Neural progenitor cell (in vitro differentiated cells): ENCODE measurements around the gene RHOG. TPM values are rescaled to one million over a fixed set of nuclear protein-coding genes. Genes with fewer than 3 reads are reported as not detected.

Source experiments
- DNase-seq: peaks from one replicate; pipeline ENCODE4 v3.0.0-alpha.2; 2016; ENCODE audit warnings: low spot score
- H2AFZ ChIP-seq: fragments of 200-600 bp; sonication (generic); replicated peaks from 2 replicates; pipeline ENCODE4 v1.6.1; 2016; ENCODE audit warnings: antibody characterized with exemption
- H3F3A ChIP-seq: fragments of 200-600 bp; sonication (generic); 2 replicates; pipeline ENCODE4 v1.6.1; 2016; ENCODE audit warnings: antibody characterized with exemption, low read depth
- H3K27ac ChIP-seq: fragments of 200-600 bp; sonication (generic); 2 replicates; pipeline ENCODE4 v1.5.1; 2016; ENCODE audit warnings: mild to moderate bottlenecking
- H3K27me3 ChIP-seq: fragments of 200-600 bp; sonication (generic); 2 replicates; pipeline ENCODE4 v1.6.1; 2016; ENCODE audit warnings: mild to moderate bottlenecking, moderate library complexity
- H3K36me3 ChIP-seq: fragments of 200-600 bp; sonication (generic); 2 replicates; pipeline ENCODE4 v1.5.1; 2016
- H3K4me1 ChIP-seq: fragments of 200-600 bp; sonication (generic); 2 replicates; pipeline ENCODE4 v1.6.1; 2016; ENCODE audit warnings: mixed run types
- H3K4me2 ChIP-seq: fragments of 200-600 bp; sonication (generic); 2 replicates; pipeline ENCODE4 v1.6.1; 2016
- H3K4me3 ChIP-seq: fragments of 200-600 bp; sonication (generic); 2 replicates; pipeline ENCODE4 v1.5.1; 2016
- H3K79me2 ChIP-seq: fragments of 200-600 bp; sonication (generic); 2 replicates; pipeline ENCODE4 v1.6.1; 2016; ENCODE audit warnings: low read depth
- H3K9ac ChIP-seq: fragments of 200-600 bp; sonication (generic); 2 replicates; pipeline ENCODE4 v1.6.1; 2016
- H3K9me3 ChIP-seq: fragments of 200-600 bp; sonication (generic); 2 replicates; pipeline ENCODE4 v1.5.1; 2016; ENCODE audit warnings: low read depth
- H4K20me1 ChIP-seq: fragments of 200-600 bp; sonication (generic); 2 replicates; pipeline ENCODE4 v1.6.1; 2016; ENCODE audit warnings: low read depth
- H3K27ac Mint-ChIP-seq: 3 replicates; pipeline ENCODE4 v1.8.0; 2021; ENCODE audit warnings: mixed read lengths
- H3K27me3 Mint-ChIP-seq: 2 replicates; pipeline ENCODE4 v1.8.0; 2022; ENCODE audit warnings: low read depth, mild to moderate bottlenecking, inconsistent platforms, moderate library complexity, mixed read lengths; ENCODE audit not compliant: insufficient read depth
- H3K36me3 Mint-ChIP-seq: 3 replicates; pipeline ENCODE4 v1.8.0; 2021; ENCODE audit warnings: mixed read lengths
- H3K4me1 Mint-ChIP-seq: 3 replicates; pipeline ENCODE4 v1.8.0; 2021; ENCODE audit warnings: mixed read lengths
- H3K4me3 Mint-ChIP-seq: 3 replicates; pipeline ENCODE4 v1.8.0; 2021; ENCODE audit warnings: mild to moderate bottlenecking, moderate library complexity, mixed read lengths
- H3K9me3 Mint-ChIP-seq: 3 replicates; pipeline ENCODE4 v1.8.0; 2020; ENCODE audit warnings: mixed read lengths
- CTCF ChIP-seq: fragments of 200-600 bp; sonication (generic); IDR thresholded peaks from 2 replicates; pipeline ENCODE4 v1.5.1; 2017; ENCODE audit warnings: antibody characterized with exemption, mild to moderate bottlenecking
- EZH2 ChIP-seq: fragments of 200-600 bp; sonication (generic); IDR thresholded peaks from 2 replicates; pipeline ENCODE4 v1.6.1; 2017; ENCODE audit warnings: antibody characterized with exemption, mild to moderate bottlenecking, moderate library complexity
- EZH2phosphoT487 ChIP-seq: fragments of 200-600 bp; sonication (generic); IDR thresholded peaks from 2 replicates; pipeline ENCODE4 v1.6.1; 2017; ENCODE audit warnings: antibody characterized with exemption
- total RNA-seq: library from RNA; depleted of rRNA; stranded (reverse); fragments of >200 nt; gene quantifications from 2 replicates; pipeline ENCODE4 v1.2.3, GENCODE V29; 2015; ENCODE audit warnings: low replicate concordance

Gene RHOG
- total RNA-seq, 1 donor from 2014 or later: 5.9 TPM

- peaks cover 5% of the 10 kb centered on the region for H3K27me3 Mint-ChIP-seq
- Histone ChIP-seq H3F3A (no peaks in the 10 kb centered on the region), H3K9me3 (no peaks in the 10 kb centered on the region), H4K20me1 (no peaks in the 10 kb centered on the region), H3K27me3 (no peaks in the 10 kb centered on the region), H3K36me3 (no peaks in the 10 kb centered on the region), H3K4me3 (no peak overlapping the region), H3K9ac (no peak overlapping the region), H3K4me2 (no peak overlapping the region), H3K4me1 (no peaks in the 10 kb centered on the region), H3K79me2 (no peaks in the 10 kb centered on the region), H2AFZ (no peak overlapping the region), H3K27ac (no peak overlapping the region)
- DNase-seq: no peak
- H3K36me3 Mint-ChIP-seq: no peaks in the 10 kb centered on the region
- H3K4me3 Mint-ChIP-seq: no peak overlapping the region
- no peaks in the 10 kb centered on the region for H3K9me3 Mint-ChIP-seq
- H3K27ac Mint-ChIP-seq: no peak overlapping the region
- TF ChIP-seq EZH2phosphoT487 (no peak), EZH2 (no peak), CTCF (no peak)
- H3K4me1 Mint-ChIP-seq: peaks cover under 1% of the 10 kb centered on the region
These were observed 45.1 kb upstream of the RHOG start for GRCh38 chr11:3885855-3886254.

DNA sequence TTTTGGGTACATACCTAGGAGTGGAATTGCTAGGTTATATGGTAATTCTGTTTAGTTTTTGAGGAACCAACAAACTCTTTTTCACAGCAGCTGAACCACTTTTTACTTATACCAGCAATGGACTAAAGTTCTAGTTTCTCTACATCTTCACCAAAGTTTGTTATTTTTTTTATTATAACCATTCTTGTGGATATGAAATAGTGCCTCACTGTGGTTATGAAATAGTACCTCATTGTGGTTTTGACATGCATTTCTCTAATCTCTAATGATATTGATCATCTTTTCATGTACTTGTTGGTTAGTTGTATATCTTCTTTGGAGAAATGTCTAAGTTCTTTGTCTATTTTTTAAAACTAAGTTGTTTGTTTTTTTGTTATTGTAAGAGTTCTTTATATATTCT lies 41.9 kb upstream of the RHOG start:
- Histone ChIP-seq H3K36me3 (no peaks in the 10 kb centered on the region), H3K27me3 (no peaks in the 10 kb centered on the region), H3K27ac (no peak overlapping the region), H3K79me2 (no peaks in the 10 kb centered on the region), H2AFZ (no peak overlapping the region), H3K9me3 (no peaks in the 10 kb centered on the region), H3K4me1 (peaks cover 5% of the 10 kb centered on the region), H3F3A (peaks cover 4% of the 10 kb centered on the region), H3K4me3 (no peak overlapping the region), H3K4me2 (no peak overlapping the region), H4K20me1 (no peaks in the 10 kb centered on the region), H3K9ac (no peak overlapping the region)
- peaks cover 23% of the 10 kb centered on the region for H3K4me1 Mint-ChIP-seq
- H3K4me3 Mint-ChIP-seq: no peak overlapping the region
- TF ChIP-seq EZH2 (no peak), EZH2phosphoT487 (no peak)
- H3K27ac Mint-ChIP-seq: no peak overlapping the region
- no peaks in the 10 kb centered on the region for H3K9me3 Mint-ChIP-seq
- H3K36me3 Mint-ChIP-seq: no peaks in the 10 kb centered on the region
- DNase-seq: no peak
- H3K27me3 Mint-ChIP-seq: peaks cover 5% of the 10 kb centered on the region

GRCh38 chr11:3880724-3881123 lies 40.0 kb upstream of the RHOG start:
- Mint-ChIP-seq H3K4me3 (no peak overlapping the region), H3K27me3 (peaks cover 2% of the 10 kb centered on the region), H3K27ac (peak overlapping the region; percentile 77), H3K36me3 (no peaks in the 10 kb centered on the region), H3K9me3 (no peaks in the 10 kb centered on the region), H3K4me1 (peaks cover 33% of the 10 kb centered on the region)
- DNase-seq: no peak
- H3K9me3 ChIP-seq: no peaks in the 10 kb centered on the region
- H4K20me1 ChIP-seq: no peaks in the 10 kb centered on the region
- H3K27me3 ChIP-seq: no peaks in the 10 kb centered on the region
- H2AFZ ChIP-seq: no peak overlapping the region
- H3K9ac ChIP-seq: no peak overlapping the region
- H3K79me2 ChIP-seq: no peaks in the 10 kb centered on the region
- no peak overlapping the region for H3K27ac ChIP-seq
- H3K4me2 ChIP-seq: no peak overlapping the region
- H3K4me3 ChIP-seq: no peak overlapping the region
- H3K36me3 ChIP-seq: no peaks in the 10 kb centered on the region
- TF ChIP-seq EZH2phosphoT487 (no peak), CTCF (no peak), EZH2 (no peak)
- peaks cover 9% of the 10 kb centered on the region for H3F3A ChIP-seq
- peaks cover 12% of the 10 kb centered on the region for H3K4me1 ChIP-seq

DNA sequence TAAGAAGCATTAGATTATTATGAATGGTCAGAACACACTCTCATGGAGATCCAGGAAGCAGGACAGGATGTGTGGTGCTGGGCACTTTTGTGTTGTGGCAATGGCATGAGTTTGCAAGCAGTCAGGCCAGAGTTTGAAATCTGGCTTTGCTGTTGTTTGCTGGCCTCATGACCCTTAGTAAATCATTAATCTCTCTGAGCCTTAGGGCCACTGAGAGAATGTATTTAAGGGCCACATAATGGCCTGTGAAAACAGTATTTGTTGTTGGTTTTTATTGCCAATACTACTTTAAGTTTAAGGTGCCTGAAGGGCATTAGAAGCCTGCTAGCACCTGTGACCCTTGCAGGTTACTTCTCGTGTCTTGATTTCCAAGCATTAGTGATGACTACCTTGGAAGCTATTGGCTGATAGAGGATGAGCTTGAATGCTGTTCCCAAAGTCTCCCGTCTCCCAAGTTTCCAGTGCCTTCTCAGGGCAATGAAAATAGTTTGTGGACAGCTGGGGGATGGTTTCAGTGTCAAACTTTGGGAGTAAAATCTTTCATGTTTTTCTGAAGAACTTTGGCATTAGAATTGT lies 39.3 kb upstream of the RHOG start:
- no peak for DNase-seq
- Mint-ChIP-seq H3K27ac (no peak overlapping the region), H3K4me3 (no peak overlapping the region), H3K4me1 (peaks cover 33% of the 10 kb centered on the region), H3K27me3 (peaks cover 2% of the 10 kb centered on the region), H3K9me3 (no peaks in the 10 kb centered on the region), H3K36me3 (no peaks in the 10 kb centered on the region)
- Histone ChIP-seq H3K4me3 (no peak overlapping the region), H3K79me2 (no peaks in the 10 kb centered on the region), H3K27me3 (no peaks in the 10 kb centered on the region), H4K20me1 (no peaks in the 10 kb centered on the region), H3K9me3 (no peaks in the 10 kb centered on the region), H3K36me3 (no peaks in the 10 kb centered on the region), H3K4me1 (peaks cover 12% of the 10 kb centered on the region), H3K27ac (no peak overlapping the region), H3K4me2 (no peak overlapping the region), H3K9ac (no peak overlapping the region), H3F3A (peaks cover 9% of the 10 kb centered on the region), H2AFZ (no peak overlapping the region)
- TF ChIP-seq EZH2: no peak
- TF ChIP-seq CTCF: no peak
- TF ChIP-seq EZH2phosphoT487: no peak
